H1 (cell line): ENCODE data around the gene ADAMTS15. TPM values are rescaled to one million over a fixed set of nuclear protein-coding genes. Genes with fewer than 3 reads are reported as not detected.

Experiments
- ASH2L ChIP-seq: fragments of 200-600, 300-600 bp; sonication (generic); IDR thresholded peaks from one replicate; pipeline ENCODE4 v1.7.1; 2017; ENCODE audit warnings: low read length
- CBX5 ChIP-seq: fragments of 300-800, 300-1000 bp; sonication (generic); IDR thresholded peaks from 2 replicates; pipeline ENCODE4 v1.7.1; 2016; ENCODE audit warnings: antibody characterized with exemption, low read length, low read depth
- CHD7 ChIP-seq: fragments of 300-600 bp; sonication (generic); IDR thresholded peaks from 2 replicates; pipeline ENCODE4 v1.7.1; 2012; ENCODE audit warnings: low read length, moderate library complexity, mild to moderate bottlenecking, inconsistent platforms; ENCODE audit not compliant: insufficient replicate concordance
- CREB1 ChIP-seq: IDR thresholded peaks from 2 replicates; pipeline ENCODE4 v1.6.1; 2012; ENCODE audit warnings: inconsistent platforms
- FOSL1 ChIP-seq: IDR thresholded peaks from 2 replicates; pipeline ENCODE4 v1.6.1; 2011; ENCODE audit warnings: mild to moderate bottlenecking, low read depth, low read length, moderate library complexity; ENCODE audit not compliant: insufficient read depth
- NRF1 ChIP-seq: IDR thresholded peaks from 2 replicates; pipeline ENCODE4 v1.6.1; 2011; ENCODE audit warnings: mild to moderate bottlenecking, low read depth, low read length, improper control_type of control experiment
- SIN3A ChIP-seq, 2 experiments: IDR thresholded peaks in 1 of 2; conservative IDR thresholded peaks in 1 of 2; 2 replicates each; pipeline ENCODE4 v1.6.1; 2011 to 2012; ENCODE audit warnings: low read length in 2 of 2, improper control_type of control experiment in 1 of 2, low read depth in 1 of 2, mild to moderate bottlenecking in 1 of 2
- USF2 ChIP-seq: IDR thresholded peaks from 2 replicates; pipeline ENCODE4 v1.6.1; 2011; ENCODE audit warnings: low read length, improper control_type of control experiment
- polyA plus RNA-seq, 7 experiments: library from polyadenylated mRNA; depleted of rRNA in 3 of 7; stranded (reverse) in 5 of 7; unstranded in 2 of 7; fragments of >200 nt in 5 of 7; fragments of 200-250 nt in 2 of 7; gene quantifications; 1 replicate in 5 of 7; 2 replicates in 1 of 7; 4 replicates in 1 of 7; pipeline versions ENCODE4 v1.2.1 to v1.2.3, GENCODE V29; 2011 to 2013; ENCODE audit warnings: missing spikeins in 2 of 7, mixed read lengths in 2 of 7
- total RNA-seq: library from RNA; stranded (reverse); fragmentation: NEBNext Ultra II Directional; extraction: Animal tissue kit (Norgen Biotek cat#: 25700); gene quantifications from 2 replicates; pipeline ENCODE4 v1.2.1, GENCODE V29; 2021

The ADAMTS15 gene
- total and polyA plus RNA-seq, 2 of the 8 experiments (the other 6 are each of a cell fraction or from before 2014, with no cell fraction given) = 1.7 to 4.7 TPM

GRCh38 chr11:130486987-130487923 is 38.8 kb downstream of the ADAMTS15 start (continued):
- TF ChIP-seq CHD7 (no peak), NRF1 (no peak), FOSL1 (no peak), ASH2L (no peak), CREB1 (no peak), USF2 (no peak), SIN3A (conservative IDR thresholded peaks at IDR 0.05 in 1 of 2, IDR thresholded peaks at IDR 0.05 in 1 of 2; ENCODE audit: low read depth in 1 of 2, low read length in 2 of 2) (no peak), CBX5 (no peak)
